ENCODE measurements around the gene TBC1D5. TPM values are rescaled to one million over a fixed set of nuclear protein-coding genes. Genes with fewer than 3 reads are reported as not detected.
A peak's percentile ranks its signal among the peaks of the same experiment; 100 is the strongest.

Gene TBC1D5
- total RNA-seq, 2 experiments from 2014 or later, result 46.3 to 47.8 TPM

- no peak for DNase-seq
- POLR2A ChIA-PET, result no interaction called here
- Mint-ChIP-seq H3K36me3 (ENCODE audit: low read depth) (peaks cover 44% of the 10 kb centered on the region), H3K9me3 (peaks cover 17% of the 10 kb centered on the region), H3K4me1 (ENCODE audit: low read depth) (peaks cover 6% of the 10 kb centered on the region), H3K27ac (no peak overlapping the region), H3K27me3 (no peaks in the 10 kb centered on the region), H3K4me3 (no peak overlapping the region)
- no peak for TF ChIP-seq CTCF (IDR thresholded peaks at IDR 0.05)
- no peak for ATAC-seq
- CTCF ChIA-PET, result interaction anchor here (1.6 kb wide), 1 partner anchor 18 kb away, joined by 3 read pairs; no protein-coding TSS in a partner anchor
- intact Hi-C loops (cut with micrococcal nuclease), result no loop called here
Observed at GRCh38 chr3:17204049-17204650, 538.3 kb downstream of the TBC1D5 start.

GRCh38 chr3:17201538-17201937 lies 540.9 kb downstream of the TBC1D5 start:
- ChIA-PET CTCF (no interaction called here), POLR2A (interaction anchor here (0.6 kb wide), 1 partner anchor 608 kb away, joined by 3 read pairs; no protein-coding TSS in a partner anchor)
- Mint-ChIP-seq H3K27me3 (no peaks in the 10 kb centered on the region), H3K4me1 (ENCODE audit: low read depth) (peaks cover 6% of the 10 kb centered on the region), H3K27ac (no peak overlapping the region), H3K9me3 (peaks cover 17% of the 10 kb centered on the region), H3K4me3 (no peak overlapping the region), H3K36me3 (ENCODE audit: low read depth) (peaks cover 46% of the 10 kb centered on the region)
- ATAC-seq (no peak), DNase-seq (no peak)
- intact Hi-C loops (cut with micrococcal nuclease), result no loop called here
- no peak for TF ChIP-seq CTCF (IDR thresholded peaks at IDR 0.05)

GRCh38 chr3:17195856-17196604 lies 546.4 kb downstream of the TBC1D5 start:
- ChIA-PET CTCF (interaction anchor here (1.0 to 1.3 kb wide), 4 partner anchors 9 to 22 kb away, joined by 3 read pairs; no protein-coding TSS in a partner anchor), POLR2A (interaction anchor here (1.0 kb wide), 1 partner anchor 10 kb away, joined by 3 read pairs; no protein-coding TSS in a partner anchor)
- Mint-ChIP-seq H3K36me3 (ENCODE audit: low read depth) (peaks cover 7% of the 10 kb centered on the region), H3K27me3 (no peaks in the 10 kb centered on the region), H3K27ac (no peak overlapping the region), H3K4me3 (no peak overlapping the region), H3K9me3 (no peaks in the 10 kb centered on the region), H3K4me1 (ENCODE audit: low read depth) (peaks cover 6% of the 10 kb centered on the region)
- ATAC-seq, result no peak
- no peak for TF ChIP-seq CTCF (IDR thresholded peaks at IDR 0.05)
- DNase-seq, result no peak
- intact Hi-C loops (cut with micrococcal nuclease), result no loop called here

GRCh38 chr3:17195192-17195611 lies 547.2 kb downstream of the TBC1D5 start:
- no peaks in the 10 kb centered on the region for H3K9me3 Mint-ChIP-seq
- TF ChIP-seq CTCF (IDR thresholded peaks at IDR 0.05), result no peak
- ChIA-PET POLR2A (interaction anchor here (1.0 kb wide), 1 partner anchor 11 kb away, joined by 3 read pairs; no protein-coding TSS in a partner anchor), CTCF (interaction anchor here (1.0 to 1.3 kb wide), 3 partner anchors 9 to 23 kb away, joined by 3 read pairs; no protein-coding TSS in a partner anchor)
- intact Hi-C loops (cut with micrococcal nuclease), result no loop called here
- peaks cover 10% of the 10 kb centered on the region for H3K4me1 Mint-ChIP-seq (ENCODE audit: low read depth)
- peaks cover 2% of the 10 kb centered on the region for H3K36me3 Mint-ChIP-seq (ENCODE audit: low read depth)
- H3K27me3 Mint-ChIP-seq, result no peaks in the 10 kb centered on the region
- H3K27ac Mint-ChIP-seq, result no peak overlapping the region
- H3K4me3 Mint-ChIP-seq, result no peak overlapping the region
- peak; percentile 29 for DNase-seq
- ATAC-seq, result peak; percentile 60

- ATAC-seq (no peak), DNase-seq (no peak)
- H3K27me3 Mint-ChIP-seq, result no peaks in the 10 kb centered on the region
- no peaks in the 10 kb centered on the region for H3K9me3 Mint-ChIP-seq
- peaks cover 2% of the 10 kb centered on the region for H3K36me3 Mint-ChIP-seq (ENCODE audit: low read depth)
- CTCF ChIA-PET, result no interaction called here
- H3K4me3 Mint-ChIP-seq, result no peak overlapping the region
- POLR2A ChIA-PET, result no interaction called here
- peaks cover 10% of the 10 kb centered on the region for H3K4me1 Mint-ChIP-seq (ENCODE audit: low read depth)
- TF ChIP-seq CTCF (IDR thresholded peaks at IDR 0.05), result no peak
- H3K27ac Mint-ChIP-seq, result no peak overlapping the region
- intact Hi-C loops (cut with micrococcal nuclease), result no loop called here
Observed at GRCh38 chr3:17194116-17194515, 548.3 kb downstream of the TBC1D5 start.
